ENCODE measurements around the gene ABO.
"Not testable (repeated sequence)": the region's sequence is repeated elsewhere in the genome, so short reads cannot be mapped to it uniquely, and the experiment has no call there.

Gene ABO

DNA sequence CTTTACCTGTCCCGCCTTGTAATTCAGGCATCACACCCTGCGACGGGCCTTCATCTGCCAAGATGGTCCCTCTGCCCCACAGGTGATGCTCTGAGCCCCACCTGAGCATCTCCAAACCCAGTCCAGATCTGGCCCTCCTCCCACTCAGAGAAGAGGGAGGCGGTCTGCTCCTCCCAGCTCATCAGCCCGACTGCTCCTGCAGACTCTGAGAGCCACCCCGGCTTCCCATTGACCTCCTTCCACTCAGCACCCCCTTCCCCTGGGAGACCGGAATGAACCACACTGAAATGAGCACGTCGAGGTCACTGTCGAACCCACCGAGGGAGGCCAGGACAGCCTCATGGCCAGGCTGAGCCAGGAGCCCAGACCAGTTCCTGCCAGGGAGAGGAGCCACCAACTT lies 12.8 kb downstream of the ABO start:
- DNase-seq (ENCODE audit: low read depth) = no peak

DNA sequence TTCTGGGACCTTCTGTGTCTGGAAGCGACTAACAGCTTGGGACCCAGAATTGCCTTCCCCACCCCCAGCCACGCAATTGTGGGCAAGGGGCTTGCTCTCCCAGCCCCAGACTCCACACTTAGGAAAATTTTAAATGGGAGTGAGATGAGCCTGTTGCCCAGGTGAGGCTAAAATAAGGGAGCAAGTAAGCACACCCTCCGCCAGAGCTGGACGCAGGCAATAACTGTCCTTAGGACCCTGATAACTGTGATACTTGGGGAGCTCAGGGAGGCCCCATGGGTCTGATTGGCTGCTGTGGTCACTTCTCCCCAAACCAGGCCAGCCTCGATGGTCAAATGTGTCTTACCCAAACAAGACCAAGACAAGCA lies 13.3 kb downstream of the ABO start:
- no peak for DNase-seq (ENCODE audit: low read depth)

DNA sequence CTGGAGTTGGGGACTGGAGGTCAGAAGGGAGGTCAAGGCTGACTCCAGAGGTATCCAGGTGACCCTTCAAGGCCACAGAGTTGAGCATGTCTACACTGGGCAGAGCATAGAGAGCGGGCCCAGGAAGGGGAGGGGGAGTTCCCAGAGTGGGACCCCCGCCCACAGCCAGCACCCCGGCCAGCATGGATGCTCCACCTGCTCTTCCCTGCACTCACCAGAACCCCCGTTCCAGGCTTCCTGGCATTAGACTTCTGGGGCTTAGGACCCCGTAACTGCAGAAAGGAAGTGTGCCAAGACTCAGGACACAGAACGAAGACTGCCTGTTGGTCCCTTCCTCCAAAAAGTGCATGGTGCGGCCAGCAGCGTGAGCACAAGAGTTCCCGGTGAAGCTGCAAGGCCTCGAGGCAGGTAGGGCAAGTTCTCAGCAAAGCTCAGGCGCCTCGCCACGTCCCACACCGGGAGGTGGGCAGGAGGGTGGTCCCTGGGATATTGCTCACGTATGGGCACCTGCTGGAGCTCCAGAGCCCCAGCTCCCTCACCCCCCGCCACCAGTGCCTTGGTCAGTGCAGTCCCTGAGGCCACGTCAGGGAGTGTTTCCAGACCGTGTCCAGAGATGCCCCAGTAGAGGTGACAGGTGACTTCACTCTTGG lies 13.8 kb downstream of the ABO start:
- DNase-seq (ENCODE audit: low read depth) = no peak

- DNase-seq (ENCODE audit: low read depth) = no peak
Measured at GRCh38 chr9:133260334-133261102, 14.5 kb downstream of the ABO start.

DNA sequence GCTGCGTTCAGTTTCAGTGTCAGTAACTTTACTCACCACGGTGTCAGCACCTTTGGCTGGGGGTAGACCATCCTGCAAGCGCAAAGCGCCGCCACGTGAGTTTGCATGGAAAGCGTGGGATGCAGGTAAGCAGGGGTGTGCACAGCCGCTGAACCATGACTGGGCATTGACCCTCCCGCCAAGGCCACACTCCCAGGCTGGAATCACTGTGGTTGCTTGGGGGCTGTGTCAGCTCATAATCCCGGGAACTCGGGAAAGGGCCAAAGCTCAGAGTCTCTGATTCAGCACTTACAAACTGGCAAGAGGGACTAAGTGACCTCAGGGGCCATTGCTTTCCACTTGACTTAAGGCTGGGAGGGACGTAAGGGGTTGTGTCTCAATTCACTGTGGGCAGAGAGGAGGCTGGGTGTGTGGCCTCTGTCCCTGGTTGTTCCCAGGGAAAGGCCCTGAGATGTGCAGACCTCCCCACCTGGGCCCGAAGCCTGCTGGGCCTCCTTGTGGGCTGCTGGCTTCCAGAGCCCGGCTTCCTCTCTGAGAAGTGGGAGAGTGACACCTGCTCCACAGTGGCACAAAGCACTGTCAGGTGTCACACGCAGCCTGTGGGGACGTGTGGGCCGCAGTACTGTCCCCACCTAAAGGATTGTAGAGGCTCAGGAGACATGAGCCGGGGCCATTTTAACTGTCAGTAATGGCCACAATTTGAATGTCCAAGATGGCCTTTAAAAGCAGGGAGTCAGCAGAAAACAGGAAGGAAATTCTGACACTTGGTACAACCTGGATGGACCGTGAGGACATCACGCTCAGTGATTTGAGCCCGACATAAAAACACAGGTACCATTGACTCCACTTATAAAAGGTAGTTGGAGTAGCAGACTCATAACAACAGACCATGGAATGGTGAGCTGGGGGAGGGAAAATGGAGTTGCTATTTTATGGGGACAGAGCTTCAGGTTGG lies 16.7 kb downstream of the ABO start:
- DNase-seq (ENCODE audit: low read depth) = no peak

DNA sequence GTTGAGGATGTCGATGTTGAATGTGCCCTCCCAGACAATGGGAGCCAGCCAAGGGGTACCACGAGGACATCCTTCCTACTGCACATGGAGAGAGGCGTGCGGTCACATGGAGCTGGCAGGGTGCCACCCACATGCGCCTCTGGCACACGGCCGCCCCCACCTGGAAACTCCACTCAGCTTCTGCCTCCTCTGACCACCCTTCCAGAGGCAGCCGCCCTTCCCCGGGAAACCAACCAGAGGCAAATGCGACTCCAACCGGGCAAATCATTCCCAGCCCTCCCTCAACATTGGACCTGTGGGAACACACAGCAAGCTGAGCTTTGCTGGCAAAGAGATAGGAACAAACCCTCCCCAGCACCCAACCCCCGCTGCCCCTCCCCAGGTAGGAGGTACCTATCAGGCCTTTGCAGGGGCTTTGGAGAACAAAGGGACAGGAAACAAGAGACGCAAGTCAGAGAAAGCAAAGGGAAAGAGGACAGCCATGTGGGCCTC lies 17.5 kb downstream of the ABO start:
- DNase-seq (ENCODE audit: low read depth) = no peak

GRCh38 chr9:133256686-133257091 lies 18.3 kb downstream of the ABO start:
- no peak for DNase-seq (ENCODE audit: low read depth)

- DNase-seq (ENCODE audit: low read depth) = no peak
Measured at GRCh38 chr9:133256136-133256461, 18.9 kb downstream of the ABO start.

DNA sequence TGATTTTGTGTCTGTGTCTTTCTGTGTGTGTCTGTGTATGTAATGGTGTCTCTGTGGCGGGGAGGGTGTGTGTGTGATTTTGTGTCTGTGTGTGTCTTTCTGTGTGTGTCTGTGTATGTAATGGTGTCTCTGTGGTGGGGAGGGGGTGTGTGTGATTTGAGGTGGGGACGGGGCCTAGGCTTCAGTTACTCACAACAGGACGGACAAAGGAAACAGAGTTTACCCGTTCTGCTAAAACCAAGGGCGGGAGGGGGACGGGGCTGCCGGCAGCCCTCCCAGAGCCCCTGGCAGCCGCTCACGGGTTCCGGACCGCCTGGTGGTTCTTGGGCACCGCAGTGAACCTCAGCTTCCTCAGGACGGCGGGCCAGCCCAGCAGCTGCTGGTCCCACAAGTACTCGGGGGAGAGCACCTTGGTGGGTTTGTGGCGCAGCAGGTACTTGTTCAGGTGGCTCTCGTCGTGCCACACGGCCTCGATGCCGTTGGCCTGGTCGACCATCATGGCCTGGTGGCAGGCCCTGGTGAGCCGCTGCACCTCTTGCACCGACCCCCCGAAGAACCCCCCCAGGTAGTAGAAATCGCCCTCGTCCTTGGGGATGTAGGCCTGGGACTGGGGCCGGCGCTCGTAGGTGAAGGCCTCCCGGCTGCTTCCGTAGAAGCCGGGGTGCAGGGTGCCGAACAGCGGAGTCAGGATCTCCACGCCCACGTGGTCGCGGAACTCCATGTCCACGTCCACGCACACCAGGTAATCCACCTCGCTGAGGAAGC lies 19.4 kb downstream of the ABO start:
- DNase-seq (ENCODE audit: low read depth) = no peak

- DNase-seq (ENCODE audit: low read depth) = no peak
Measured at GRCh38 chr9:133254471-133254870, 20.5 kb downstream of the ABO start.

DNA sequence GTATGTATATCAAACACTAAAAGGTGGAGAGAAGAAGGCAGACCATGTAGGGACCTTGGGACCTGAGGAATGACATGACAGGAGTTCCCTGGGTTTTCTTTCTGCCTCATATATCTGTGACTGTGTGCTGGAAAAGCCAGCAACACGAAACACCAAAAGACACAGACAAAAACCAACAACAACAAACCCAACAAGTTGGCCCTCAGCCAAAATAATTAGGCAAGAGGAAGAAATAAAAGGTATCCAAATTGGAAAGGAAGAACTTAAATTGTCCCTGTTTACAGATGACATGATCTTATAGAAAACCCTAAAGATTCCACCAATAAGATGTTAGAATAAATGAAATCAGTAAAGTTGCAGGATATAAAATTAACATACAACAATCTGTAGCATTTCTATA lies 21.7 kb downstream of the ABO start:
- no peak for DNase-seq (ENCODE audit: low read depth)

DNA sequence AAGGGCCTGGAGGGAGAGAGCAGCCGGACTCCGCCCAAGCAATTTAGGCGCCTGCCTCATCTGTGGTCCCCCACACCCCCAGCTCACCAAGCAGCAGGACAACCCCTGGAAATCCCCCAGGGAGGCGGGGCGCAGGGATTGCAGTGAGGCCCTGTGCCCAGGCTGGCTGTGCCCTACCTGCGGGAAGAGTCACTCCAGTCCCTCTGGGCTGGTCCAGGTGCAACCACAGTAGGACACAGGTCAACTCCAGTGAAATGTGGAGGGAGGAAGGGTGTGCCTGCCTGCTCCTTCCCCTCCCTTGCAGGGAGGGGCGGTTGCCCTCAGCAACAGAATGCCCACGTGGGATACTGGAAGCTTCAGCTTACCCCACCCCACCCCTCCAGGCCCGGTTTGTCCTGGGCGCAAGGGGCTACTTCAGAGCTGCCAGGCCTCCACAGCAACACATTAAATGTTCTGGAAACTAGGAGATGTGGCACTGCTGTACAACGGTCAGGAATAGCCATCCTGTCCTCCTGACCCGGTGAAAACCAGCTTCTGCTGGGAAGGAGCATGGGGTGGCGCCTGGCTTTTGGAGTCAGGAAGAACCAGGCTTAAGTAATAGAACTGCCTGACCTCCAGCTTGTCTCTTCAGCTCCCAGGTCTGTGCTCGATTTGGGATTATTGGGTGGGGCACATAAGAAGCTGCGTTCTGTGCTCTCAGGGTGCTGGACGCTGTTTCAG lies 22.5 kb downstream of the ABO start:
- DNase-seq (ENCODE audit: low read depth) = no peak

DNA sequence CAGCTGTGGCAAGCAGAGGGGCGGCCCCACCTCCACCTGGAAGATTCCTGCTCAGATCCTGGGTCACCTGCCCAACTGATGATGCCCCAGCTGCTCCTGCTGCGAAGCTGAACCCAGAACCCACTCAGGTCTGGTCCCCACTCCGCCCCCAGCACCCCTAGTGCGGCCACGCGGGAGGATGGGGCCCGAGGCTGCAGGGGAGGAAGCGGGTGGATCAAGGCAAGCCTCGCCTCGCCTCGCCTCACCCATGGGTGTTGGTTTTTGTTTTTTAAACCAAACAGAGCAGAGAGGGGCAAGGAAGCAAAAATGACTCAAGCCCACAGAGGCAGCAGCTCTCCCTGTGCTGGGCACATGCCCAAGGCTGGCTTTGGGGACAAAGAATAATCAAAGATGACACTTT lies 23.2 kb downstream of the ABO start:
- no peak for DNase-seq (ENCODE audit: low read depth)

GRCh38 chr9:133251221-133251620 lies 23.8 kb downstream of the ABO start:
- DNase-seq (ENCODE audit: low read depth) = not testable (repeated sequence)

DNA sequence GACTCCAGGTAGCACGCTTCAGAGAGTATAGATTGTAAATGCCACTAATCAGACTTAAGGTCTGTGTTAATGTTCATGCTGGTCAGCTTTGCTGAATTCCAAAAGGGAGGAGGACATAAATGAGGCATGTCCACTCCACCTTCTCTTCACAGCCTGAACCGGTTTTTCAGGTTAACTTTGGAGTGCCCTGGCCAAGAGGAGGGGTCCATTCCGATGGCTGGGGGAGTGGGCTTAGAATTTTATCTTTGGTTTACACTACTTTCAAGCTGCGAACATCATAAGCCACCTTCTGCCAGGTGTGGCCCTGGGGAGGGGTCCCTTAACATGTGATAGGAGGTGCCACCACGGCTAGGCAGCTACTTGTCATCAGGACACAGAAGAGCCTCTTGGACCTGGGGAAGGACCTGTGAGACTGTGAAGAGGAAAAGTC lies 24.2 kb downstream of the ABO start:
- DNase-seq (ENCODE audit: low read depth) = no peak

DNA sequence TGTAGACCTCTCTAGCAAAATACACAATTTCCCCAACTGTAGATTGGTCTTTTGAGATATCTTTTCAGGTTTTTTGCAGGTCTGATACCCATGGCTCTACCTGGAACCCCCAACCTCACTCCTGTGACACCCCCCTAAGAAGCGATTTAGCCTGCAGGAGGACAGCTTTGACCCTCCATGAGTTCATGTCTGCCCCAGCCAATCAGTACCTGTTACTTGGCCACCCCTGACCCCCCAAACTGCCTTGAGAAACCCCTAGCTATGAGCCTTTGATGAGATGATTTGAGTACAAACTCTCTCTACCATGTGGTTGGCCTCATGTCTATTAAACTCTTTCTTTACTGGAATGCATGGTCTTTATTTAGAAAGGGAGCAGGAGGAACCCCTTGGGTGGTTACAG lies 25.7 kb downstream of the ABO start:
- no peak for DNase-seq (ENCODE audit: low read depth)

- DNase-seq (ENCODE audit: low read depth) = no peak
Measured at GRCh38 chr9:133248726-133249295, 26.2 kb downstream of the ABO start.

DNA sequence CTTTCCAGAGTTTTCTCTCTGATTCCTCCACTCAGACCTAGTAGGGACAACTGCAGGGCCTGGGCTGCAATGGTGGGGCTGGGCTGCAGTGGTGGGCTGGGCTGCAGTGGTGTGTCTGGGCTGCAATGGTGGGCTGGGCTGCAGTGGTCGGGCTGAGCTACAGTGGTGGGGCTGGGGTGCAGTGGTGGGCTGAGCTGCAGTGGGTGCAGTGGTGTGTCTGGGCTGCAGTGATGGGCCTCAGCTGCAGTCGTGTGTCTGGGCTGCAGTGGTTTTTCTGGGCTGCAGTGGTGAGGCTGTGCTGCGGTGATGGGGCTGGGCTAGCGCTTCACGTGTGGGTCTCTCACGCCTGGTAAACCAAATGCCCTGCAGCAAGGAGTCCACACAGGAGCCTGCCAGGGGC lies 27.4 kb downstream of the ABO start:
- no peak for DNase-seq (ENCODE audit: low read depth)

- no peak for DNase-seq (ENCODE audit: low read depth)
Measured at GRCh38 chr9:133246991-133247390, 28.0 kb downstream of the ABO start.

DNA sequence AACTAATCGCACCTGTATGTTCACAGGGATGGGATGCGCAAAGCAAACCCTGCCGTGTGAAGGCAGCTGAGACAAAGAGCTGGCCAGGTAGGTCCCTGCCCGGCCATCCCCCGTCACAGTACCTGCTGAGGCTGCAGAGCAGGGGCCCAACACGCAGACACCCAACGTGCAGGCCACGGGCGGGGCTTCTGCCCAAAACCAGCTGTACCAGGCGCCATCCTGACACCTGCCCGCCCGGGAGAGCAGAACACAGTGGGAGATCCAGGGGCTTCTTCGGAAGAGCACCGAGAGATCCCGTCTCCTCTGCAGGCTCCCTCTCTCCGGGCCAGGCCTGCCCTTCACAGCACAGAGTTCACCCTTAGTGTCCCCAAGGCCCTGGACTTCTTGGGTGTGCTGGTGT lies 28.4 kb downstream of the ABO start:
- no peak for DNase-seq (ENCODE audit: low read depth)

- no peak for DNase-seq (ENCODE audit: low read depth)
Measured at GRCh38 chr9:133242991-133243390, 32.0 kb downstream of the ABO start.

Data from activated T-cell treated with anti-CD3 and anti-CD28 coated beads for 24 hours (primary cell).